ENCODE measurements around the gene AZIN2.

DNA sequence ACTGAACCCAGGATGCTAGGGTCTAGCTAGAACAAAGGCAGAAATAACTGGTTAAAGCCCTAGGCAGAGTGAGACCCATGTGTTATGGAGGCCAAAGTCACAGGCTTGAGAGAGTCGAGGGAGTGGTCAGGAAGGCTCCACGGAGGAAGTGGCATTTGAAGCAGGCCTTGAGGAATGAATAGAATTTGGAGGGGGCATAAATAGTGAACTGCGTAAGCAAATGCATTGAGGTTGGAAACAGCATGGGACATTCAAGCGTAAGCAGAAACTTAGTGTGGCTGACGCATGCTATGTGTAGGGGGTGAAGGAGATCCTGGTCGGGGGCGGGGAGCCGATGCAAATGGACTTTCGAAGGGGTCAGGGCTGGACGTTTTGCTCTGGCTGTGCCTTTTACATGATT is 11.5 kb downstream of the AZIN2 start:
- TF ChIP-seq L3MBTL2 (conservative IDR thresholded peaks at IDR 0.05) (no peak), SUZ12 (IDR thresholded peaks at IDR 0.05) (no peak), FOXM1 (IDR thresholded peaks at IDR 0.05; ENCODE audit: borderline replicate concordance) (no peak), ELF4 (IDR thresholded peaks at IDR 0.05) (no peak), SP1 (IDR thresholded peaks at IDR 0.05) (no peak), BHLHE40 (IDR thresholded peaks at IDR 0.05; ENCODE audit: borderline replicate concordance) (no peak), PKNOX1 (IDR thresholded peaks at IDR 0.05) (no peak), TARDBP (IDR thresholded peaks at IDR 0.05) (no peak), CTBP1 (IDR thresholded peaks at IDR 0.05; ENCODE audit: borderline replicate concordance) (no peak), LEF1 (IDR thresholded peaks at IDR 0.05; ENCODE audit: borderline replicate concordance) (no peak), NFRKB (IDR thresholded peaks at IDR 0.05) (no peak)
